SU-DHL-6 (cell line): Measurements from ENCODE around the gene CEP19.

ENCODE experiments used
- H2AFZ ChIP-seq: fragments of 200-600 bp; sonication (generic); 2 replicates; pipeline ENCODE4 v1.6.1; 2014; ENCODE audit warnings: low read depth, mild to moderate bottlenecking, moderate library complexity, mixed read lengths, antibody characterized with exemption, low read length; ENCODE audit not compliant: severe bottlenecking
- H3F3A ChIP-seq: fragments of 200-600 bp; shearing (Covaris generic); 2 replicates; pipeline ENCODE4 v1.6.0; 2016; ENCODE audit warnings: antibody characterized with exemption, mild to moderate bottlenecking; ENCODE audit not compliant: insufficient read depth
- H3K27ac ChIP-seq: fragments of 200-600 bp; sonication (generic); 2 replicates; pipeline ENCODE4 v1.5.1; 2016; ENCODE audit warnings: low read depth, mild to moderate bottlenecking, low read length, moderate library complexity, mixed read lengths
- H3K27me3 ChIP-seq: fragments of 200-600 bp; sonication (generic), shearing (Covaris generic); 2 replicates; pipeline ENCODE4 v1.6.0; 2014; ENCODE audit warnings: mild to moderate bottlenecking, low read length
- H3K36me3 ChIP-seq: fragments of 200-600 bp; sonication (generic); 2 replicates; pipeline ENCODE4 v1.6.1; 2014; ENCODE audit warnings: mild to moderate bottlenecking, low read length, mixed read lengths
- H3K4me2 ChIP-seq: fragments of 300-600, 200-600 bp; shearing (Covaris generic), sonication (generic); 2 replicates; pipeline ENCODE4 v1.6.0; 2014; ENCODE audit warnings: low read length, low read depth, mild to moderate bottlenecking; ENCODE audit not compliant: poor library complexity, severe bottlenecking
- H3K4me3 ChIP-seq: fragments of 200-600 bp; sonication (generic); 2 replicates; pipeline ENCODE4 v1.5.1; 2014; ENCODE audit warnings: antibody characterized with exemption, low read length, mild to moderate bottlenecking, mixed read lengths; ENCODE audit not compliant: insufficient read depth, poor library complexity, severe bottlenecking
- H3K79me2 ChIP-seq: fragments of 200-600 bp; sonication (generic); 2 replicates; pipeline ENCODE4 v1.6.1; 2014; ENCODE audit warnings: mild to moderate bottlenecking, low read length, moderate library complexity; ENCODE audit not compliant: insufficient read depth
- H3K9ac ChIP-seq: fragments of 200-600 bp; sonication (generic); 2 replicates; pipeline ENCODE4 v1.7.0; 2014; ENCODE audit warnings: mild to moderate bottlenecking, low read length
- H3K9me2 ChIP-seq: fragments of 200-600 bp; sonication (generic); replicated peaks from 2 replicates; pipeline ENCODE4 v1.6.1; 2014; ENCODE audit warnings: low read length; ENCODE audit not compliant: insufficient read depth
- H3K9me3 ChIP-seq: fragments of 200-600 bp; sonication (generic); 2 replicates; pipeline ENCODE4 v1.6.1; 2014; ENCODE audit warnings: low read length, mixed read lengths; ENCODE audit not compliant: insufficient read depth
- H4K20me1 ChIP-seq: fragments of 200-600 bp; sonication (generic); 2 replicates; pipeline ENCODE4 v1.6.1; 2014; ENCODE audit warnings: low read depth, mild to moderate bottlenecking, antibody characterized with exemption, low read length, moderate library complexity, mixed read lengths
- EZH2phosphoT487 ChIP-seq: fragments of 200-600 bp; sonication (generic), shearing (Covaris generic); conservative IDR thresholded peaks from 2 replicates; pipeline ENCODE4 v1.6.1; 2018; ENCODE audit warnings: mild to moderate bottlenecking, antibody characterized with exemption, low read length, moderate library complexity, mixed read lengths
- TF ChIP-seq, protein P1 (sequence below): fragments of 200-600 bp; sonication (generic); IDR thresholded peaks from one replicate; pipeline ENCODE4 v1.5.1; 2017; ENCODE audit warnings: antibody characterized with exemption, mild to moderate bottlenecking, low read length, moderate library complexity; ENCODE audit not compliant: insufficient read depth, poor library complexity, severe bottlenecking

CEP19 gene

DNA sequence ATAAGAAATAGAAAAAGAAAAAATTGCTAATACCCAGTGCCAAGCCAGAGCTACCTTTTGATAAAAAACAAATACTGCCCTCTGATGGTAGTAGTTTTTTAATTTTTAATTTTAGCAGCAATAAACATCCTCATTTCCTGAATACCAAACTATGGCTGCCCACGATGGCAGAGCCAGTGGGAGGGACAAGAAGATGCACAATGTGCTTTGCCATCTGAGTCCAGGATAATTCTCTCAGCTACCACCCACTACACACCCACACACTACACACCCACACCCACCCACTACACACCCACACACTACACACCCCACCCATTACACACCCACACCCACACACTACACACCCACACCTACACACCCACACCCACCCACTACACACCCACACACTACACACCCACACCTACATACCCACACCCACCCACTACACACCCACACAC lies 17.8 kb downstream of the CEP19 start:
- no peaks in the 10 kb centered on the region for H3K27me3 ChIP-seq
- no peak for TF ChIP-seq EZH2phosphoT487
- TF ChIP-seq, protein P1, sequence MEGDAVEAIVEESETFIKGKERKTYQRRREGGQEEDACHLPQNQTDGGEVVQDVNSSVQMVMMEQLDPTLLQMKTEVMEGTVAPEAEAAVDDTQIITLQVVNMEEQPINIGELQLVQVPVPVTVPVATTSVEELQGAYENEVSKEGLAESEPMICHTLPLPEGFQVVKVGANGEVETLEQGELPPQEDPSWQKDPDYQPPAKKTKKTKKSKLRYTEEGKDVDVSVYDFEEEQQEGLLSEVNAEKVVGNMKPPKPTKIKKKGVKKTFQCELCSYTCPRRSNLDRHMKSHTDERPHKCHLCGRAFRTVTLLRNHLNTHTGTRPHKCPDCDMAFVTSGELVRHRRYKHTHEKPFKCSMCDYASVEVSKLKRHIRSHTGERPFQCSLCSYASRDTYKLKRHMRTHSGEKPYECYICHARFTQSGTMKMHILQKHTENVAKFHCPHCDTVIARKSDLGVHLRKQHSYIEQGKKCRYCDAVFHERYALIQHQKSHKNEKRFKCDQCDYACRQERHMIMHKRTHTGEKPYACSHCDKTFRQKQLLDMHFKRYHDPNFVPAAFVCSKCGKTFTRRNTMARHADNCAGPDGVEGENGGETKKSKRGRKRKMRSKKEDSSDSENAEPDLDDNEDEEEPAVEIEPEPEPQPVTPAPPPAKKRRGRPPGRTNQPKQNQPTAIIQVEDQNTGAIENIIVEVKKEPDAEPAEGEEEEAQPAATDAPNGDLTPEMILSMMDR, result no peak
- no peaks in the 10 kb centered on the region for H3K79me2 ChIP-seq
- H3K9me2 ChIP-seq, result no peaks in the 10 kb centered on the region
- no peak overlapping the region for H3K27ac ChIP-seq
- no peak overlapping the region for H3K4me2 ChIP-seq
- H3F3A ChIP-seq, result no peaks in the 10 kb centered on the region
- no peaks in the 10 kb centered on the region for H3K36me3 ChIP-seq
- no peak overlapping the region for H2AFZ ChIP-seq
- no peaks in the 10 kb centered on the region for H3K9me3 ChIP-seq
- H3K4me3 ChIP-seq, result no peak overlapping the region
- H4K20me1 ChIP-seq, result no peaks in the 10 kb centered on the region
- H3K9ac ChIP-seq, result no peak overlapping the region

DNA sequence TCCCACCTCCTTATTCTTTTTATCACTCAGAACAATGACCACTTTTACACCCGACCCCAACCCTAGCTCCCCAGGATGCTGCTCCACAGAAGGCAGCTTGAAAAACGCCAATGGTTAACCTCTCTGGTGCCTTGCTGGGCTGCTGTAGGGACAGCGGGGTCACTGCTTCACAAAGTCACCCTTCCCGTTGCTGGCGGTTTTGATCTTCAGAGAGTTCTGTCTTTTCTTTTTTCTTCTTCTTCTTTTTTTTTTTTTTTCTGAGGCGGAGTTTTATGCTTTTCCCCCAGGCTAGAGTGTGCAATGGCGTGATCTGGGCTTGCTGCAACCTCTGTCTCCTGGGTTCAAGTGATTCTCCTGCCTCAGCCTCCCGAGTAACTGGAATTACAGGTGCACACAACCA lies 20.7 kb downstream of the CEP19 start:
- no peaks in the 10 kb centered on the region for H3K36me3 ChIP-seq

DNA sequence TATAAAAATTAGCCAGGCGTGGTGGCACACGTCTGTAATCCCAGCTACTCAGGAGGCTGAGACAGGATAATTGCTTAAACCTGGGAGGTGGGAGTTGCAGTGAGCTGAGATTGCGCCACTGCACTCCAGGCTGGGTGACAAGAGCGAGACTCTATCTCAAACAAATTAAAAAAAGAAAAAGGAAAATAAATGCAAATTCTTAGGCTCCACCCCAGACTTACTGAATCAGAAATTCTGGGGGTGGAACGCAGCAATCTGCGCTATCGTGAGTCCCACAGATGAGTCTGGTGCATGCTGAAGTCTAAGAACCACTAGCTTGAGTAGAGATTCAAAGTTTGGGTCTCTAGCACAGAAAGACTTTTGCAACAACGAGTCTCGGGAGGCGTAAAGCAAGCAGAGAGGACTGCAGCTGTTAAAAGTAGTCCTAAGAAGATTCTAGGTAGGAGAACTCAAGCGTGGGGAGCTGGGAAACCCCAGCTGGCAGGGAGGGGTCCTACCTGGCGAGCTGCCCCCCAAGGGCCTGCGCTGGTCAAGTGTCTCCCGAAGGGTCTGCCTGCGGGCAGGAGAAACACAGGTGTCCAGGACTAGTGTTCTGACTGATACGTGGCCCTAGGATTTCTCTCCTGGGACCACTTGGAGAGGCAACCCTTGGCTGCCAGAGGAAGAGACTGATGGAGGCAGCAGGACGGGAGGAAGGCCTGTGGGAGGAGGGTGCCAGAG lies 21.9 kb downstream of the CEP19 start:
- Histone ChIP-seq H3K9ac (no peak overlapping the region), H3K9me3 (no peaks in the 10 kb centered on the region), H3K27ac (no peak overlapping the region), H4K20me1 (no peaks in the 10 kb centered on the region), H3K36me3 (no peaks in the 10 kb centered on the region), H2AFZ (no peak overlapping the region), H3K27me3 (no peaks in the 10 kb centered on the region), H3F3A (no peaks in the 10 kb centered on the region), H3K9me2 (no peaks in the 10 kb centered on the region), H3K79me2 (no peaks in the 10 kb centered on the region), H3K4me2 (no peak overlapping the region), H3K4me3 (no peak overlapping the region)
- TF ChIP-seq, protein P1, result no peak

More for the DNA sequence above, 20.7 kb downstream of the CEP19 start:
- Histone ChIP-seq H3K27me3 (no peaks in the 10 kb centered on the region), H3K79me2 (no peaks in the 10 kb centered on the region), H3K4me2 (no peak overlapping the region), H3K9ac (no peak overlapping the region), H3K9me2 (no peaks in the 10 kb centered on the region), H2AFZ (no peak overlapping the region), H3K4me3 (no peak overlapping the region), H3K27ac (no peak overlapping the region), H3K9me3 (no peaks in the 10 kb centered on the region), H3F3A (no peaks in the 10 kb centered on the region), H4K20me1 (no peaks in the 10 kb centered on the region)
- TF ChIP-seq, protein P1, result no peak
- no peak for TF ChIP-seq EZH2phosphoT487
